ENCODE results near the gene MTPN. TPM values are rescaled to one million over a fixed set of nuclear protein-coding genes. Genes with fewer than 3 reads are reported as not detected.
A peak's percentile ranks its signal among the peaks of the same experiment; 100 is the strongest.

Gene MTPN
- total RNA-seq (ENCODE audit: low replicate concordance): 87.7 and 172 TPM in 2 replicates

- peak; percentile 95 for DNase-seq (ENCODE audit: low read depth)
- TF ChIP-seq CTCF (IDR thresholded peaks at IDR 0.05; ENCODE audit: insufficient read depth, low read length): no peak
- H3K4me3 ChIP-seq (ENCODE audit: low read depth, low read length): peak within 1 kb of the TSS; percentile 94
These were observed at the start of gene MTPN for GRCh38 chr7:135977007-135977741. Gene MTPN (minus strand): TSS chr7:135977359. CDS start chr7:135977100, 259 bp downstream.

DNA sequence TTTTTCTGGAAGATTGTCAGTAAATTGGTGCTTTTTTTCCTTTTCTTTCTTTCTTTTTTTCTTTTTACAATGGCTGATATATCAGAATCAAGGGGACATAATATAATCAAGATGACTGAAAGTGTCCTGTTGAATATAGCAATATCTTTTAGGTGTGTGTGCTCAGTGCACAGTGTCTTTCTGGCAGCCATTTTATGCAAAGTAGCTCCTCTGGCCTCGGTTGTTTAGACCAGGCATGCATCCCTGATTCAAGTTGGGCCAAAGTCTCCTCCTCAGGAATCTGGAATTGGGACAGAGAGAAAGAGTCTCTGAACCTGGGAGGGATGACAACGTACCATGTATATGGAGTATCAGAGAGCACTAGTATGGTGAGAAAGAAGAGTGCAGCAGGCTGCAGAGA lies 49.0 kb upstream of the MTPN start:
- no peak overlapping the region for H3K4me3 ChIP-seq (ENCODE audit: low read depth, low read length)
- TF ChIP-seq CTCF (IDR thresholded peaks at IDR 0.05; ENCODE audit: insufficient read depth, low read length): no peak
- DNase-seq (ENCODE audit: low read depth): no peak

DNA sequence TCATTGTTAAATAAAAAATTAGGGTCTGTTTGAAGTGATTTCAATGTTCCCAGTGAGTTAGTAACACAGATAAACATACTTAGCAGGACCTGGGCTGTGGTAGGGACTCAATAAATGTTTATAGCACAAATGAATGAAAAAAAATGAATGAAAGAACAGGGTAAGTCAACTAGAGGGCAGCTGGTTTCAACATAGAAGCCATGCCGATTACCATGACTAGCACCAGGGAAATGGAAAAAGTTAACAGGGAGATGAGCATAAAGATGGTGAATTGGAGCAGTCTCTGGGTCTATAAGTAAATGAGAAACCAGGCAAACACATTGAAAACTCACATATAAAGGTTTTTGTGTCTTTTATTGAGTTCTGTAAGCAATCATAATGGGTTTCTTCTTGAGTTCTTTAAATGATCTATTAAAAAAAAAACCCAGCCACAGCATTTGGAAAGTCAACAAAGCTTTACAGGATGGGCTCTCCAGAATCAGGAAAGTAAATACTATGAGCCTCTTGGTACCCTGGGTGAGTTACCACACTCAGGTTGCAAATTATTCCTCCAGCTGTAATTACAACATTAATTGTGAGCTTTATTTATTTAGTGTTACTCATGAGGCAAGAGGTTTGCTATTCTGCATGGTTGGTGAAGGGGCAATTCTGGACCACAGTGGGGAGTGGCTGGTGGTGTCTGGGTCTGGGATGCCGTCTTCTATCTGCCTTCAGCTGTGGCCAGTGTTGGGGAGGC lies 46.1 kb upstream of the MTPN start:
- no peak for DNase-seq (ENCODE audit: low read depth)
- TF ChIP-seq CTCF (IDR thresholded peaks at IDR 0.05; ENCODE audit: insufficient read depth, low read length): no peak
- no peak overlapping the region for H3K4me3 ChIP-seq (ENCODE audit: low read depth, low read length)

GRCh38 chr7:136020556-136020955 lies 43.4 kb upstream of the MTPN start:
- no peak overlapping the region for H3K4me3 ChIP-seq (ENCODE audit: low read depth, low read length)
- no peak for TF ChIP-seq CTCF (IDR thresholded peaks at IDR 0.05; ENCODE audit: insufficient read depth, low read length)
- no peak for DNase-seq (ENCODE audit: low read depth)

DNA sequence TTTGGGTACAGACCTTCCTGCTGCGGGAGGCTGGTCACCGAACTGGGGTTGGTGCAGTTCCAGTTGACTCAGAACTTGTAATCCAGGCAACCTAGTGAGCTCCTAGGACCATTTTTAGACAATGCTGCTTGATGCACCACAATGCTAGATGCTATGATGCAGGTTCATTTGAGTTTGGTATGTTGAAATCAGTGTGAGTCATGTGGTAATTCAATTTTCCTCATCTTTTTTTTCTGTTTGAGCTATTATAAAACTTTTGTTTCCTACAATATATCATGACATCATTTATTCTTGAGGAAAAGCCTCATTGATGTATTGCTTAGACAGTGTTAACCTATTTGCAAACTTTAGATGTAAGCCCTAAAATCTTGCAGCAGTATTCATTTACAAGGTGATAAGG lies 40.9 kb upstream of the MTPN start:
- DNase-seq (ENCODE audit: low read depth): peak; percentile 47
- TF ChIP-seq CTCF (IDR thresholded peaks at IDR 0.05; ENCODE audit: insufficient read depth, low read length): no peak
- H3K4me3 ChIP-seq (ENCODE audit: low read depth, low read length): no peak overlapping the region

GRCh38 chr7:136016649-136017395 lies 39.7 kb upstream of the MTPN start:
- DNase-seq (ENCODE audit: low read depth): no peak
- TF ChIP-seq CTCF (IDR thresholded peaks at IDR 0.05; ENCODE audit: insufficient read depth, low read length): no peak
- no peak overlapping the region for H3K4me3 ChIP-seq (ENCODE audit: low read depth, low read length)
